Measurements from ENCODE around the gene CHURC1. TPM values are rescaled to one million over a fixed set of nuclear protein-coding genes. Genes with fewer than 3 reads are reported as not detected.

The CHURC1 gene
- total RNA-seq: 47.7 TPM

DNA sequence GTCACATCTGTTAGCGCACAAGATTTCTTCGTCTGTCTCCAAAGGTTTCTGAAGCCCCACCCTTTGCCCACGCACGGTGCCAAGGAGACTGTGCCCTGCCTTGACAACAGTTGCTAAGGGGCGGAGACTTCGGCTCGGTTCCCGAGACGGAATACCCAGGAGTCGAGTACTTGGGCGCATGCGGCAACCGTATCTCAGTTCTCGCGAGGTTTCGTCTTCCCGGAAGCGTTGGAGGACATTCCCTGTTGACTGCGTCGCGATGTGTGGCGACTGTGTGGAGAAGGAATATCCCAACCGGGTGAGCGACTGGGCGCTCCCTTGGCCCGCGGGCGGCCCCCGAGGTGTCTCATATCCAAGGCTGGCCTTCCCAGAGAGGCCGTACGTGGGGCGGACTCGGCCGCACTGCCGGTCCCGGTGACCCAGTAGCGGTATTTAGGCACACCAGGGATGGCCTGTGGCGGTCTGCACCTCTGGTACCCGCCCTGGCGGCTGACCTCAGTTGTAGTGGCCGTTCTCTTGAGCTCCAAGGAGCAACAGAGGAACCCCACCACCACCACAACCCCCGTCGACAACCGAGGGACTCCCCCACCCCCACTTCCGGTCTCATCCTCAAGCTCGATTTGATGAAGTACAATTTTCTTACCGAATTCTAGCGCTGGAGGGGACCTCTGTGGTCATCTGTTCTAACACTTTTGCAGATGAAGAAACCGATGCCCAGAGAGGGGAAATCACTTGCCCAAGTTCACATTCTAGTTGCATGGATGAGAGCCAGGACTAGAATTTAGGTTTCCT is at the start of gene CHURC1:
Gene CHURC1, plus strand, starts transcription at position 219 of the 792 bp plus-strand sequence. Its CDS starts 41 bp downstream, at position 260.

DNA sequence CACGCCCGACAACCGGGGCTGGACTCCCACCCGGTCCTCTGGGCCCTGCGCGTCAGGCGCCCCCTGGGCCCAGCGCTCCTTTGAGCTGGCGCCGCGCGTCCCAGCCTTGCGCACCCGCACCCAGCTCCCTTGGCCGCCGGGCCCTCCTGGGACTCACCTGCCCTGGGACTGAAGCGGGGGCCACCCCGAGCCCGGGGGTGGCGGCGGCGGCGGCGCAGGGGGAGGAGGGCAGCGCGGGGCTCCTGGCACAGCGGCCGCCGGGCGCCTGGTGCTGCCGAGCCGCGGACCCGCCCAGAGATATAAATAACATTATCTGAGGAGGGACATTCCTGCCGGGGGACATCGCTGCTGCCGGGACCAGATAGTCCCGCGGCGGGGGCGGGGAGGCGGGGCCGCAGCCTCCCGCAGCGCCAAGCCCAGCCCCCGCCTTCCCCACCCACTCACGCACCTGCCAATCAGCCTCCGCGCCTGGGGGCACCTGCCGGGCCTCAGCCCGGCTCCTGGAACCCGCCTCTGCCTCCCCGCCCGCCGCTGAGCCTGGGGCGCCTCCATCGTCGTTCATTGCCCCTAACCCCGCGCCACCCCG is 34.5 kb upstream of the CHURC1 start, which contains the start of gene SPTB:
Gene SPTB, minus strand, starts transcription at position 273 of the 586 bp plus-strand sequence. CDS start 56,813 bp downstream, outside the sequence.

DNA sequence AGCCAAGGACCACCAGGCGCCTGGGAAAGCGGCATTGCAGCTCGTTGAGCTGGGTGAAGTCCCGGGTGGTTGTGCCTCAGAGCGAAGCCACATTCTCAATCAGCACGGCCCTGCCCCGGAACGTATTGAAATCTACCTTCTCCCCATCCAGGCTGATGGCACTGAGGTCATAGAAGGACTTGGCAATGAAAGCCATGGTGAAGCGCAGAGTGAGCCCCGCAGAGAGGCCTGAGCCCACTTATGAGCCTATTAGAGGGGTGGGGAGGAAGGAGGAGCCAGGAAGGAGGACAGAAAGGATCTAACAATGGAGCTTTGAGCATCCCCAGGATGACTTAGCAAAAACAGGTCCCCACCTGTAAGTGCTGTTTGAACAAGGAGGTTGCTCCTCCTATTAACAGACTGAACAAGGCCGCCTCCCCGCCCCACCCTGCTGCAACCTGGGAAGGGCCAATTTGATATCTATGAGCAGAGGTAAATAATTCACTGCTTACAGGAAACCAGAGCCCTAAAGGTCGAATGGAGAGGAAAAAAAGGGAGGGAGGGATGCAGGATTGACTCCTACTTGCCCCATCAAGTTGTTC is 28.4 kb downstream of the CHURC1 start, which contains the start of gene GPX2:
Gene GPX2, minus strand, starts transcription at position 215 of the 581 bp plus-strand sequence. Its CDS starts 19 bp downstream, at position 196.

DNA sequence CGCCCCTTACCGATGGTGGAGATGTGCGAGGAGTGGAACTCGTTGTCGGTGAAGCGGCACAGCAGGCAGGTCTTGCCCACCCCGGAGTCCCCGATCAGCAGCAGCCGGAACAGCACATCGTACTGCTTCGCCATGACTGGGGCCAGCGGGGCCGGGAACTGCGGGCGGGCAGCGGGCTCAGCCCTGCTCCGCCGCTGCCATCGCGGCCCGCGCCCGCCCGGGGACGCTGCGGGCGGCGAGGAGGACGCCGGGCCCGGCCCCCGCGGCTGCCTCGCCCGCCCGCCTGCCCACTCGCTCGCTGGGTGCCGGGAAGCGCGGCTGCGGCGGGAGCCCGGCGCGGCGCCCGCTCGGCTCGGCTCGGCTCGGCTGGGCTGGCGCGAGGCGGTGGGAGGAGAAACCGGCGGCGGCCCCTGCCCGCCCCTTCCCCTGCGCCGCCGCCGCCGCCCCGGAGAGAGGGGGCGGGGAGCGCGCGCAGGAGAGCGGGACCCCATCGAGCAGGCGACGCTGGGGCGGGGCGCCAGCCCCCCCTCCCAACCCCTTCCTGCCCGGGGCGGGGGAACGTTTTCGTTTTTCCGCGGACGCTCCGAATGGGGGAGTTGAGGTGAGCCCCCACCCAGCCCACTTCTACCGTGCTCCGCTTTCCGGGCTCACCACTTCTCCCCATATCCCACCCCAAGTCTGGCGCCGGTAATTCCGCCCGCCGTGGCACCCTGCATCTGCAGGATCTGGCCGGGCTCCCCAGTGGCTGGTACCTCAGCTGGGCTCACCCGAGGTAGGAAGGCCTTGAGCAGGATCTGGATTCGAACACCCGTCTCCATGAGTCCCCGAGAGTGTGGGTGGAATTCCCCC is 57.9 kb downstream of the CHURC1 start, which contains the start of gene RAB15:
Gene RAB15, minus strand, starts transcription at position 394 of the 849 bp plus-strand sequence. Its CDS starts 260 bp downstream, at position 134.

Small RNAs within 50 kb of the gene (small RNA-seq; reads per million reads assigned to genes)
- not detected for gene RPPH1-2P

Other genes starting within 250 kb of the CHURC1 start
- 9.9 TPM for gene PLEKHG3, start 210.0 kb upstream of the CHURC1 start, total RNA-seq
- 28.1 TPM for gene SPTB, start 34.5 kb upstream of the CHURC1 start, total RNA-seq
- gene GPX2, start 28.3 kb downstream of the CHURC1 start, total RNA-seq: not detected
- gene RAB15, start 57.9 kb downstream of the CHURC1 start, total RNA-seq: 44.1 TPM
- 16.4 TPM for gene FNTB, start 72.4 kb downstream of the CHURC1 start, total RNA-seq
- gene MAX, start 188.1 kb downstream of the CHURC1 start, total RNA-seq: 57.7 TPM